Measurements from ENCODE around the gene RHBDF2. TPM values are rescaled to one million over a fixed set of nuclear protein-coding genes. Genes with fewer than 3 reads are reported as not detected.

The RHBDF2 gene
- total RNA-seq, 1 donor from 2014 or later, result 189 TPM

- Mint-ChIP-seq H3K27me3 (no peaks in the 10 kb centered on the region), H3K4me3 (no peak overlapping the region), H3K4me1 (peaks cover 86% of the 10 kb centered on the region), H3K36me3 (ENCODE audit: low read depth) (peaks cover 5% of the 10 kb centered on the region), H3K27ac (peak overlapping the region; percentile 12), H3K9me3 (no peaks in the 10 kb centered on the region)
- no peak for ATAC-seq (ENCODE audit: low read depth)
- TF ChIP-seq, protein P1, sequence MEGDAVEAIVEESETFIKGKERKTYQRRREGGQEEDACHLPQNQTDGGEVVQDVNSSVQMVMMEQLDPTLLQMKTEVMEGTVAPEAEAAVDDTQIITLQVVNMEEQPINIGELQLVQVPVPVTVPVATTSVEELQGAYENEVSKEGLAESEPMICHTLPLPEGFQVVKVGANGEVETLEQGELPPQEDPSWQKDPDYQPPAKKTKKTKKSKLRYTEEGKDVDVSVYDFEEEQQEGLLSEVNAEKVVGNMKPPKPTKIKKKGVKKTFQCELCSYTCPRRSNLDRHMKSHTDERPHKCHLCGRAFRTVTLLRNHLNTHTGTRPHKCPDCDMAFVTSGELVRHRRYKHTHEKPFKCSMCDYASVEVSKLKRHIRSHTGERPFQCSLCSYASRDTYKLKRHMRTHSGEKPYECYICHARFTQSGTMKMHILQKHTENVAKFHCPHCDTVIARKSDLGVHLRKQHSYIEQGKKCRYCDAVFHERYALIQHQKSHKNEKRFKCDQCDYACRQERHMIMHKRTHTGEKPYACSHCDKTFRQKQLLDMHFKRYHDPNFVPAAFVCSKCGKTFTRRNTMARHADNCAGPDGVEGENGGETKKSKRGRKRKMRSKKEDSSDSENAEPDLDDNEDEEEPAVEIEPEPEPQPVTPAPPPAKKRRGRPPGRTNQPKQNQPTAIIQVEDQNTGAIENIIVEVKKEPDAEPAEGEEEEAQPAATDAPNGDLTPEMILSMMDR (IDR thresholded peaks at IDR 0.05), result no peak
- ChIA-PET CTCF (no interaction called here), POLR2A (no interaction called here)
- intact Hi-C loops (cut with micrococcal nuclease), result no loop called here
- no peak for DNase-seq
Observed at GRCh38 chr17:76432004-76432403, 69.2 kb downstream of the RHBDF2 start.

GRCh38 chr17:76431509-76431908 is 69.7 kb downstream of the RHBDF2 start:
- ATAC-seq (ENCODE audit: low read depth) (no peak), DNase-seq (no peak)
- intact Hi-C loops (cut with micrococcal nuclease), result no loop called here
- POLR2A ChIA-PET, result no interaction called here
- TF ChIP-seq, protein P1 (IDR thresholded peaks at IDR 0.05), result no peak
- Mint-ChIP-seq H3K4me1 (peaks cover 88% of the 10 kb centered on the region), H3K4me3 (no peak overlapping the region), H3K36me3 (ENCODE audit: low read depth) (peaks cover 5% of the 10 kb centered on the region), H3K27me3 (no peaks in the 10 kb centered on the region), H3K9me3 (no peaks in the 10 kb centered on the region), H3K27ac (peak overlapping the region; percentile 41)
- CTCF ChIA-PET, result no interaction called here

DNA sequence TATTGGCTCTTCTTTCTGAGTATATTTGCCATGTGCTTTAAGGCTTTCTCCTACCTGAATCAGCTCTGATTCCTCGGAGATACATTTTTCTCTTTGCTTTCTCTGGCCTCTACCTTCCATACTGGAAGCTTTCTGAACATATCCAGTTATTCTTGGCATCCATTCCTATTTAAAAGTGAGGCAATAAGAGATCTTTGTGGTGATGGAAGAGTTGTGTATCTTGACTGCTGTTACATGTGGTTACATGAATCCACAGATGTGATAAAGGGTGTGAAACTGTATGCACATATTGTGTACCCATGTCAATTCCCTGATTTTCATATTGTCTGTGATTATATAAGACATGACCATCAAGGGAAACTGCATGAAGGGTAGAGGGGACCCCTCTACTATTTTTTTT is 72.7 kb downstream of the RHBDF2 start:
- ChIA-PET POLR2A (interaction anchor here (0.6 to 1.7 kb wide), 8 partner anchors 14 to 648 kb away, joined by 3 to 14 read pairs (median 4); partner anchors contain the start of genes UBALD2 and UBE2O), CTCF (interaction anchor here (1.1 to 3.3 kb wide), 4 partner anchors 21 to 100 kb away, joined by 3 to 14 read pairs (median 6); partner anchors contain the start of gene UBE2O)
- Mint-ChIP-seq H3K27me3 (no peaks in the 10 kb centered on the region), H3K4me1 (peaks cover 81% of the 10 kb centered on the region), H3K27ac (peak overlapping the region; percentile 77), H3K9me3 (no peaks in the 10 kb centered on the region), H3K4me3 (peak overlapping the region; percentile 32), H3K36me3 (ENCODE audit: low read depth) (no peaks in the 10 kb centered on the region)
- ATAC-seq (ENCODE audit: low read depth) (no peak), DNase-seq (no peak)
- intact Hi-C loops (cut with micrococcal nuclease), result no loop called here
- TF ChIP-seq, protein P1 (IDR thresholded peaks at IDR 0.05), result no peak

DNA sequence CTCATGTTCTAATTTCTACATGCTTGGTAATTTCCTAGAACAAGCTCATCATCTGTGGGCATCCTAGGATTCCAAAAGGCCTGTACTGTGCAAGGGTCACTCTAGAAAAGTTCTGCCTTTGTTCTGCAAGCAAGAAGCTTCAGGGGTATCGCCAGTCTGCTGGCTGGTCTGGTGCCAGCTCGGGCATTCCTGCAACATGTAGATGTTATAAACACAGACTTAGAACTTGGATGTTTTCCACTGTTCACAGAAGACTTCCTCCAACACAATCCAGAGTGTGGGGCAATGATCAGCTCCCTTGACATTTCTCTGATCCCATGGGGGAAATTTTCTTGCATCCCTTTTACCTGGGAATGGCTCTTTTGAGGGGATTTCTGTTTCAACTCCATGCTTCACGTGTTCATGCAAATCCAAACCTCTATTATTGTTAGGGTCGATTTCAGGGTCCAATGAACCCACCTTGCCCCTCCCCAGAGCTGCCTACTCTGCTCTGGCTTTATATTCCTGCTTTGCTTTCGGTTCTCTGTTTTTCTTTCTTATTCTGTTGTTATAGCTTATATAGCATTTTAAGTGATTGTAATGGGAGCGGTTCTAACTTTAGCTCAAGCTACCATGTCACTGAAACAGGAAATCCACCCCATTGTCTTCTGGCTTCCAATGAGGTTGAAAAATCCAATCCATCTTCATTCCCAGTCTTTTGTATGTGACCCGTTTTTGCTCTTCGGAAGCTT is 73.6 kb downstream of the RHBDF2 start:
- ATAC-seq (ENCODE audit: low read depth), result peak; percentile 86
- H3K9me3 Mint-ChIP-seq, result no peaks in the 10 kb centered on the region
- no peaks in the 10 kb centered on the region for H3K36me3 Mint-ChIP-seq (ENCODE audit: low read depth)
- peak overlapping the region; percentile 77 for H3K27ac Mint-ChIP-seq
- peaks cover 80% of the 10 kb centered on the region for H3K4me1 Mint-ChIP-seq
- peak overlapping the region; percentile 32 for H3K4me3 Mint-ChIP-seq
- TF ChIP-seq, protein P1 (IDR thresholded peaks at IDR 0.05), result no peak
- H3K27me3 Mint-ChIP-seq, result no peaks in the 10 kb centered on the region
- ChIA-PET CTCF (interaction anchor here (0.9 to 3.3 kb wide), 6 partner anchors 20 to 101 kb away, joined by 3 to 14 read pairs (median 4); partner anchors contain the start of gene UBE2O), POLR2A (interaction anchor here (0.7 to 1.7 kb wide), 12 partner anchors 9 to 648 kb away, joined by 3 to 14 read pairs (median 3); partner anchors contain the start of gene UBE2O)
- intact Hi-C loops (cut with micrococcal nuclease), result loop anchor here (1.0 to 2.0 kb wide), 2 partner anchors 19 to 26 kb away; partner anchors contain the start of gene UBE2O
- DNase-seq, result no peak

- Mint-ChIP-seq H3K4me3 (peak overlapping the region; percentile 32), H3K27me3 (no peaks in the 10 kb centered on the region), H3K9me3 (no peaks in the 10 kb centered on the region), H3K27ac (peak overlapping the region; percentile 77), H3K36me3 (ENCODE audit: low read depth) (peaks cover under 1% of the 10 kb centered on the region), H3K4me1 (peaks cover 80% of the 10 kb centered on the region)
- intact Hi-C loops (cut with micrococcal nuclease), result loop anchor here (1.0 to 2.0 kb wide), 2 partner anchors 18 to 26 kb away; partner anchors contain the start of gene UBE2O
- no peak for DNase-seq
- POLR2A ChIA-PET, result interaction anchor here (0.7 to 1.7 kb wide), 5 partner anchors 14 to 100 kb away, joined by 3 to 14 read pairs (median 3); partner anchors contain the start of gene UBE2O
- ATAC-seq (ENCODE audit: low read depth), result no peak
- TF ChIP-seq, protein P1 (IDR thresholded peaks at IDR 0.05), result no peak
- CTCF ChIA-PET, result interaction anchor here (1.5 to 3.3 kb wide), 4 partner anchors 19 to 29 kb away, joined by 3 to 14 read pairs (median 8); partner anchors contain the start of gene UBE2O
Observed at GRCh38 chr17:76426853-76427252, 74.4 kb downstream of the RHBDF2 start.
